ENCODE results near the gene ZNF841.
"Not testable (repeated sequence)": the region's sequence is repeated elsewhere in the genome, so short reads cannot be mapped to it uniquely, and the experiment has no call there.

The ZNF841 gene

DNA sequence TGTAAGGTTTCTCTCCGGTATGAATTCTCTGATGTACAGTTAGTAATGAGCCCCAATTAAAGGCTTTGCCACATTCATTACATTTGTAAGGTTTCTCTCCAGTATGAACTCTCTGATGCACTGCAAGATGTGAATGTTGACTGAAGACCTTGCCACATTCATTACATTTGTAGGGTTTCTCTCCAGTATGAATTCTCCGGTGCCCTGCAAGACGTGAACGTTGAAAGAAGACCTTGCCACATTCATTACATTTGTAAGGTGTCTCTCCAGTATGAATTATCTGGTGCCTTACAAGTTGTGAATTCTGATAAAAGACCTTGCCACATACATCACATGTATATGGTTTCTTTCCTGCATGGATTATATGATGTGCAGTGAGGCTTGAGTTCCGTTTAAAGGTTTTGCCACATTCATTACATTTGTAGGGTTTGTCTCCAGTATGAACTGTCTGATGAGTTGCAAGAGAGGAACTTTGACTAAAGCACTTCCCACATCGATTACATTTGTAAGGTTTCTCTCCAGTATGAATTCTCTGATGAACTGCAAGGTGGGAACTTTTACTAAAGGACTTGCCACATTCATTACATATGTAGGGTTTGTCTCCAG is 29.2 kb downstream of the ZNF841 start:
- DNase-seq (ENCODE audit: low read depth): no peak

DNA sequence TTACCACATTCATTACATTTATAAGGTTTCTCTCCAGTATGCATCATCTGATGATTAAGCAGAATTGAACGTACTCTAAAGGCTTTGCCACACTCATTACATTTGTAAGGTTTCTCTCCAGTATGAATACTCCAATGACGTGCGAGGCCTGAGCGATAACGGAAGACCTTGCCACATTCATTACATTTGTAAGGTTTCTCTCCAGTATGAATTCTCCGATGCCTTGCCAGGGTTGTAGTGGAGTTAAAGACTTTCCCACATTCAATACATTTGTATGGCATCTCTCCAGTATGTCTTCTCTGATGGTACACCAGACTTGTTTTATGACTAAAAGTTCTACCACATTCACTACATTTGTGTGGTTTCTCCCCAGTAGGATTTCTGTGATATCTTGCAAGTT is 30.2 kb downstream of the ZNF841 start:
- DNase-seq (ENCODE audit: low read depth): no peak

DNA sequence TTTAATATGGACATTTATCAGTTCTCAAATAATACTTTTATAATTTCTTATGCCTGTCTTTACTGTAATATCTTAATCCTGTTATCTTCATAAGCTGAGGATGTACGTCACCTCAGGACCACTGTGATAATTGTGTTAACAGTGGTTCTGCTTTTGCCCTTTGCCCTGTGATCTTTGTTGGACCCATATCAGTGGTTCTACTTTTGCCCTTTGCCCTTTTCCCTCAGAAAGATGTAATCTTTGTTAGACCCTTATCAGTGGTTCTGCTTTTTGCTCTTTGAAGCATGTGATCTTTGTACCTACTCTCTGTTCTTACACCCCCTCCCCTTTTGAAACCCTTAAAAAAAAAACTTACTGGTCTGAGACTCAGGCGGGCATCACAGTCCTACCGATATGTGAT is 39.1 kb downstream of the ZNF841 start:
- not testable (repeated sequence) for DNase-seq (ENCODE audit: low read depth)

DNA sequence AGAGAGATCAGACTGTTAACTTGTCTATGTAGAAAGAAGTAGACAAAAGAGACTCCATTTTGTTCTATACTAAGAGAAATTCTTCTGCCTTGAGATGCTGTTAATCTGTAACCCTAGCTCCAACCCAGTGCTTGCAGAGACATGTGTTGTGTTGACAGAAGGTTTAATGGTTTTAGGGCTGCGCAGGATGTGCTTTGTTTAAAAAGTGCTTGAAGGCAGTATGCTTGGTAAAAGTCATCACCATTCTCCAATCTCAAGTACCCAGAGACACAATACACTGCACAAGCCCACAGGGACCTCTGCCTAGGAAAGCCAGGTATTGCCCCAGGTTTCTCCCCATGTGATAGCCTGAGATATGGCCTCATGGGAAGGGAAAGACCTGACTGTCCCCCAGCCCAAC is 43.8 kb downstream of the ZNF841 start:
- not testable (repeated sequence) for DNase-seq (ENCODE audit: low read depth)

DNA sequence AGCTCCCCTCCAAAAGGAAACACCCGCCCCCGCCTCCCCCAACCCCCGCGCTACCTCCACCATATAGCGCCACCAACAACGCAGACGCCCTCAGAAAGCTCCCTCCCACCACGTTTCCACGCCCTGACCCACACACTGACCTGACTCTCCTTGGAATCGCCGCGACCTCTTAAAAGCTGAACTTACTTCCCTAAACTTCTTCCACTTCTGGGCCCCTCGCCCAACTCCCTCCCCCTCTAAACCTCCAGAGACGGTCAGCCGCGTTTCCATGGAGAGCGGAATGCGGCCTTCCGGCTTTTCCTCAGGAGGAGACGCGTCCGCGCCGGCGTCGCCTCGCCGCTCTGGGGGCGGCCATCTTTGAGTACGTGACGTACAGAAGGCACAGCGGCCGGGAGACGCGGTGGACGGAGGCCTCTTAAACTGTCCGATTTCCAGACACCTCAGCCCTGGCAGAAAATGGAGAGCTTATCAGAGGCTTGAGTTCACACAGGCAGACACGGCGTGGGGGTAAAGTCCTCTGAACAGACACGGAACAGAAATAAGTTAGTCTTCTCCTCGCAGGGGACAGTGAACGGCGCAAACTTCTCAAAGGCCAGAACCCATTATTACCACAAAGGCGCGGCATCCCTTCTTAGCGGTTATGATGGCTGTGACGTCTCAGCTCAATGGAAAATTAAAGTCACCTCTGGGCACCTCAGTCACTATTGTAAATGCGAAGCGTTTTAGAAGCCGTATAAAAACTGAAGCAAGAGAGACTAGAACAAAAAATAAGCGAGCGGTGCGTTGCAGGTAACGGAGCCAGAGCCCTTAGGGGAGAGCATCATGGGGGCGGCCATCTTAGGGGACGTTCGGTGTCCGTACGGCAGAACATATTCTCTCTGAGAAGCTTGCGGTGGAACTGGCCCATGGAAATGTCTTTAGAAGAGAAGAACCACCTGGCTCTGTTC is 46.7 kb downstream of the ZNF841 start, which contains the start of gene ZNF432:
ZNF432 (minus strand) TSS at position 284 of the 947 bp plus-strand sequence. CDS start 1,970 bp downstream, outside the sequence.
- DNase-seq (ENCODE audit: low read depth): peak; percentile 96

DNA sequence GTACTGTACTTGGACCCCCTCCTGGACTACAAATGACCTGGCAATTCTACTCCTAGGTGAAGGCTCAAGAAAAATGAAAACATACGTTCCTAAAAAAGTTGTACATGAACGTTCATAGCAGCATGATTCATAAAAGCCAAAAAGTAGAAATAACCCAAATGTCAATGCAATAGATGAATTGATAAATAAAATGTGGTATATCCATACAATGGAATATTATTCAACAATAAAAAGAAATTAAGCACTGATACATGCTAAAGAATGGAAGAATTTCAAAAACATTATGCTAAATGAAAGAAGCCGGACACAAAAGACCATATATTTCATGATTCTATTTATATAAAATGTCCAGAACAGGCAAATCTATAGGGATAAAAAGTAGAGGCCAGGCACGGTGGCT is 56.4 kb downstream of the ZNF841 start:
- DNase-seq (ENCODE audit: low read depth): no peak

DNA sequence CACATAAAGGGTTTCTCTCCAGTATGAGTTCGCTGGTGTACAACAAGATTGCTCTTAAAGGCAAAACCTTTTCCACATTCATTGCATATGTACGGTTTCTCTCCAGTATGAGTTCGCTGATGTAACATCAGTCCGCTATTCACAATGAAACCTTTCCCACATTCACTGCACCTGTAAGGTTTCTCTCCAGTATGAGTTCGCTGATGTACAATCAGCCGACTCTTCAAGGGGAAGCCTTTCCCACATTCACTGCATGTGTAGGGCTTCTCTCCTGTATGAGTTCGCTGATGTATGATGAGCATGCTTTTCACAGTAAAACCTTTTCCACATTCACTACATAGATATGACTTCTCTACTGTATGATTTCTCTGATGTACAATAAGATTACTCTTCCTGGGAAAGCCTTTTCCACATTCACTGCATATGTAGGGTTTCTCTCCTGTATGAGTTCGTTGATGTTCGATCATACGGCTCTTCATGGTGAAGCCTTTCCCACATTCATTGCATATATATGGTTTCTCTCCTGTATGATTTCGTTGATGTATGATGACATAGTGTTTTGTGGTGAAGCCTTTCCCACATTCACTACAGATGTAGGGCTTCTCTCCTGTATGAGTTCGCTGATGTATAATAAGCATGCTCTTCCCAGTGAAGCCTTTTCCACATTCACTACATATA is 61.4 kb downstream of the ZNF841 start:
- peak; percentile 4 for DNase-seq (ENCODE audit: low read depth)

DNA sequence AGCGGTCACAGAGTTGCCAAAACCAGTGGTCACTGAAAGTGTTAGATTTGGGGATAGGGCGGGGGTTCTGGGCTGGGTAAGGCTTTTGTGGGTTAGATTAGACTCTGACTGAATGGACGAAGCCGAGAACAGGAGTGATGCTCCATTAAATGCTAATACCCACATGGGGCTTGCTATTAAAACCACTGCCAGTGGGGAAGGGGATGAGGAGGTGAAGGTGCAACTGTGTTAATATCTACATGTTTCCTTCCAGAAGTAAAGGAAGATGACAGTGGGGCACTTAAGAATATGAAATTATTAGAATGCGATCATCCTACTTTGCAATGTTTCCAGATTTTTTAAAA is 66.8 kb downstream of the ZNF841 start:
- no peak for DNase-seq (ENCODE audit: low read depth)

DNA sequence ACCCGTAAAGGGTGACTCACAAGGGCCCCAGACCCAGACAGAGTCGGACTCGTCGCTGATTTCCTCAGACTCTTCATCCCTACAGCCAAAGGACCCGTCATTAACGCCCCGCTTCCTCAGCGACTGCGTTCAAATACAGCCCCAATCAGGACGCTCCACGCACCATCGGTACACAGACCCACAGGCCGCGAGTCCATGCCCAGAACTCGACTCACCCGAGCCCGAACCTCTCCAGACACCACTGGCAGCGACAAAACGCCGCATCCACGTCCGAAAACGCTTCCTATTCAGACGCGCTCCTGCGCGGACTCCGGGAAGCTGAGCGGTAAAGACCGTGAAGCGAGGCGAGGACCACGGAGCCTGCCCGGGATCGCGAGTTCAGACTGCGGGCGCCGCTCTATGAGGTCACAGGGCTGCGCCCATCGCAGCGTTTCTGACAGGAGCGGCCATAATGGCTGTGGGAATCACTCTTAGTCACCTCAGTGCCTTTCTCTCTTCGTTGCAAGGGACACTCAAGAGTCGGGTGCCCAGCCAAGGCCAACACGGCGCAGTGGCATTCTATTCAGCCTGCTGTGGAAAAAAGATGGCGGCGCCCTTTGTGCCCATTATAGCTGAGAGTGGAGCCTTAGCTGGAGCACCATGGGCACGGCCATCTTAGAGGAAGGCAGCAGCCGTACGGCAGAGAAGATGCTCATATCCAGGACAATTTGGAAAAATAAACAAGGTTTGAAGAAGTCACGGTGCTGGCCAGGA is 67.4 kb downstream of the ZNF841 start, which contains the start of gene ZNF614:
ZNF614 (minus strand) TSS at position 353 of the 753 bp plus-strand sequence. CDS start 2,634 bp downstream, outside the sequence.
- peak; percentile 86 for DNase-seq (ENCODE audit: low read depth)

DNA sequence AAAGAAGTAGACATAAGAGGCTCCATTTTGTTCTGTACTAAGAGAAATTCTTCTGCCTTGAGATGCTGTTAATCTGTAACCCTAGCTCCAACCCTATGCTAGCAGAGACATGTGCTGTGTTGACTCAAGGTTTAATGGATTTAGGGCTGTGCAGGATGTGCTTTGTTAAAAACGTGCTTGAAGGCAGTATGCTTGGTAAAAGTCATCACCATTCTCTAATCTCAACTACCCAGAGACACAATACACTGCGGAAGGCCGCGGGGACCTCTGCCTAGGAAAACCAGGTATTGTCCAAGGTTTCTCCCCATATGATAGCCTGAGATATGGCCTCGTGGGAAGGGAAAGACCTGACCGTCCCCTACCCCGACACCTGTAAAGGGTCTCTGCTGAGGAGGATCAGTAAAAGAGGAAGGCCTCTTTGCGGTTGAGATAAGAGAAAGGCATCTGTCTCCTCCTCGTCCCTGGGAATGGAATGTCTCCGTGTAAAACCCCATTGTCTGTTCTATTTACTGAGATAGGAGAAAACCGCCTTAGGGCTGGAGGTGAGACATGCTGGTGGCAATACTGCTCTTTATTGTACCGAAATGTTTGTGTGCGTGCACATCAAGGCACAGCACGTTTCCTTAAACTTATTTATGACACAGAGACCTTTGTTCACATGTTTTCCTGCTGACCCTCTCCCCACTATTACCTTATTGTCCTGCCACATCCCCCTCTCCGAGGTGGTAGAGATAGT is 69.1 kb downstream of the ZNF841 start:
- DNase-seq (ENCODE audit: low read depth): not testable (repeated sequence)

DNA sequence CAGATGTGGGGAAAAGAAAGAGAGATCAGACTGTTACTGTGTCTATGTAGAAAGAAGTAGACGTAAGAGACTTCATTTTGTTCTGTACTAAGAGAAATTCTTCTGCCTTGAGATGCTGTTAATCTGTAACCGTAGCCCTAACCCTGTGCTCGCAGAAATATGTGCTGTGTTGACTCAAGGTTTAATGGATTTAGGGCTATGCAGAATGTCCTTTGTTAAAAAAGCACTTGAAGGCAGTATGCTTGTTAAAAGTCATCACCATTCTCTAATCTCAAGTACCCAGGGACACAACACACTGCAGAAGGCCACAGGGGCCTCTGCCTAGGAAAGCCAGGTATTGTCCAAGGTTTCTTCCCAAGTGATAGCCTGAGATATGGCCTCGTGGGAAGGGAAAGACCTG is 71.1 kb downstream of the ZNF841 start:
- DNase-seq (ENCODE audit: low read depth): not testable (repeated sequence)

DNA sequence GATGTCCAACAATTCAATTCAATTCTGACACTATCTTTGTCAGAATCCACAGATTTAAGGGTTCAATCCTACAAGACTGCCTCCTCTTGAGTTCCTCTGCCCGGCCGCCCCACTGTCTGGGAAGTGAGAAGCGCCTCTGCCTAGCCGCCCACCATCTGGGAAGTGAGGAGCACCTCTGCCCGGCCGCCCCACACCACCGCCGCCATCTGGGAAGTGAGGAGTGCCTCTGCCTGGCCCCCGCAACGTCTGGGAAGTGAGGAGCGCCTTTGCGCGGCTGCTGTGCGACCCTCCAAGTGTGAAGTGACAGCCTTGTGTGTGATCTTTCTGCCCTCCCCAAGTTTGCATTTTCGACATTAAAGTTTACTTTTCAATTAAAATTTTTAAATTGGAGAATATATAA is 73.4 kb downstream of the ZNF841 start:
- no peak for DNase-seq (ENCODE audit: low read depth)

DNA sequence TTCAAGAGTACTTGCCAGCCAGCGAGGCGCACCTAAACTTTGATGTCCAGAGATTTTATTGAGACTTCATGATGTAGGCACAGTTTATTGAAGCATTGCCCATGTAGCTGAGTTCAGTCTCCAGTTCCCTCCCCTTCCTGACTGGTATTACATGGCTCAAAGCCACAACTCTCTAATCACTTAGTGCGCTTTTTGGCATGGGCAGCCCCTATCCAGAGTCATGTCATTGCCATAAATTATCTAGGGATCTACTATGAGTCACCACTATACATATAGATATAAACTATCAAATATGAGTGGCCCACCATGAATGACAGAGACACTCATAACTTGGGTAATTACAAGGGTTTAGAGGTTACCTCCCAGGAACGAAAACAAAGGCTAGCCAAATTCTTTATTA is 75.1 kb downstream of the ZNF841 start:
- DNase-seq (ENCODE audit: low read depth): no peak

Data from fibroblast of gingiva (primary cell).